Measurements from ENCODE around the gene GLP2R.

- TF ChIP-seq POLR2A (IDR thresholded peaks at IDR 0.05) (no peak), CTCF (IDR thresholded peaks at IDR 0.05) (no peak), EP300 (IDR thresholded peaks at IDR 0.05; ENCODE audit: low read depth) (no peak), POLR2AphosphoS5 (IDR thresholded peaks at IDR 0.05) (no peak)
Observed at GRCh38 chr17:9817086-9817485, 8.6 kb upstream of the GLP2R start.
